Lower lobe of right lung (tissue), 2 donors: ENCODE data around the gene WRNIP1. TPM values are rescaled to one million over a fixed set of nuclear protein-coding genes. Genes with fewer than 3 reads are reported as not detected.

Source experiments
- ATAC-seq, 2 donors: fragments of 200-7000 bp; cut with Tn5 transposase; one replicate each; pipeline ENCODE4 v1.9.1; 2020 to 2022; ENCODE audit warnings: mild to moderate bottlenecking in 2 of 2, moderate library complexity in 2 of 2
- DNase-seq: peaks from one replicate; pipeline ENCODE4 v3.0.0-alpha.2; 2020
- H3K27ac ChIP-seq: fragments of 200-600 bp; one replicate; pipeline ENCODE4 v1.8.0; 2022
- H3K27me3 ChIP-seq: fragments of 200-600 bp; one replicate; pipeline ENCODE4 v1.8.0; 2022; ENCODE audit warnings: low read depth
- H3K36me3 ChIP-seq: fragments of 200-600 bp; one replicate; pipeline ENCODE4 v1.8.0; 2022; ENCODE audit warnings: mild to moderate bottlenecking
- H3K4me1 ChIP-seq: fragments of 200-600 bp; one replicate; pipeline ENCODE4 v1.8.0; 2022
- H3K4me3 ChIP-seq: fragments of 200-600 bp; one replicate; pipeline ENCODE4 v1.8.0; 2022; ENCODE audit warnings: mild to moderate bottlenecking
- H3K9me3 ChIP-seq: fragments of 200-600 bp; one replicate; pipeline ENCODE4 v1.8.0; 2022
- intact Hi-C: fragments of 100-400 bp; cut with DNase I; formaldehyde crosslinking; loops from one replicate; pipeline ENCODE4 v1.11.0; 2022
- total RNA-seq: library from RNA; stranded (reverse); fragmentation: NEBNext Ultra II Directional; extraction: Animal tissue kit (Norgen Biotek cat#: 25700); gene quantifications from one replicate; pipeline ENCODE4 v1.2.1, GENCODE V29; 2021
- TF ChIP-seq, protein P1 (sequence below): fragments of 200-600 bp; IDR thresholded peaks from one replicate; pipeline ENCODE4 v1.8.0; 2022; ENCODE audit warnings: antibody characterized with exemption, mild to moderate bottlenecking
- donor health status: DM: no; HTN: yes; CAD: no; lungs with severe emphysema.

WRNIP1 gene
- total RNA-seq, 1 donor from 2014 or later: 45.1 TPM

DNA sequence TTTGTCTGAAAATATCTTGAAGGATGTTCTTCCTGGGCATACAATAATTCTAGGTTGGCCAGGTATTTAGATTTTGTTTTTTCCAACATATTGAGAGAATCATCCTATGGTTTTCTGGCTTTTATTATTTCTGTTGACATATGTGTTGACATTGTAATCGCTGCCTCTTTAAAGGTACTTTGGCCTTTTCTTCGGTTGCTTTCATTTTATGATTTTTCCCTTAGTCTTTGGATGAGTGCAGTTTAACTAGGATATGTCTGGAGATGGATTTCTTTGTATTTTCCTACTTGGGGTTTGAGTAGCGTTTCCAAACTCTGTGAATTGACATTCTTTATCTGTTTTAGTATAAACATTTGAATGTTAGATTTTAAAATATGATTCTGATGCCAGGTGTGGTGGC, 65.0 kb downstream of the WRNIP1 start:
- Histone ChIP-seq H3K9me3 (no peaks in the 10 kb centered on the region), H3K4me1 (peaks cover 8% of the 10 kb centered on the region), H3K36me3 (peaks cover 34% of the 10 kb centered on the region), H3K4me3 (no peak overlapping the region), H3K27ac (no peak overlapping the region), H3K27me3 (no peaks in the 10 kb centered on the region)
- DNase-seq (no peak), ATAC-seq (no peak)
- intact Hi-C loops: no loop called here
- TF ChIP-seq, protein P1, sequence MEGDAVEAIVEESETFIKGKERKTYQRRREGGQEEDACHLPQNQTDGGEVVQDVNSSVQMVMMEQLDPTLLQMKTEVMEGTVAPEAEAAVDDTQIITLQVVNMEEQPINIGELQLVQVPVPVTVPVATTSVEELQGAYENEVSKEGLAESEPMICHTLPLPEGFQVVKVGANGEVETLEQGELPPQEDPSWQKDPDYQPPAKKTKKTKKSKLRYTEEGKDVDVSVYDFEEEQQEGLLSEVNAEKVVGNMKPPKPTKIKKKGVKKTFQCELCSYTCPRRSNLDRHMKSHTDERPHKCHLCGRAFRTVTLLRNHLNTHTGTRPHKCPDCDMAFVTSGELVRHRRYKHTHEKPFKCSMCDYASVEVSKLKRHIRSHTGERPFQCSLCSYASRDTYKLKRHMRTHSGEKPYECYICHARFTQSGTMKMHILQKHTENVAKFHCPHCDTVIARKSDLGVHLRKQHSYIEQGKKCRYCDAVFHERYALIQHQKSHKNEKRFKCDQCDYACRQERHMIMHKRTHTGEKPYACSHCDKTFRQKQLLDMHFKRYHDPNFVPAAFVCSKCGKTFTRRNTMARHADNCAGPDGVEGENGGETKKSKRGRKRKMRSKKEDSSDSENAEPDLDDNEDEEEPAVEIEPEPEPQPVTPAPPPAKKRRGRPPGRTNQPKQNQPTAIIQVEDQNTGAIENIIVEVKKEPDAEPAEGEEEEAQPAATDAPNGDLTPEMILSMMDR: no peak

DNA sequence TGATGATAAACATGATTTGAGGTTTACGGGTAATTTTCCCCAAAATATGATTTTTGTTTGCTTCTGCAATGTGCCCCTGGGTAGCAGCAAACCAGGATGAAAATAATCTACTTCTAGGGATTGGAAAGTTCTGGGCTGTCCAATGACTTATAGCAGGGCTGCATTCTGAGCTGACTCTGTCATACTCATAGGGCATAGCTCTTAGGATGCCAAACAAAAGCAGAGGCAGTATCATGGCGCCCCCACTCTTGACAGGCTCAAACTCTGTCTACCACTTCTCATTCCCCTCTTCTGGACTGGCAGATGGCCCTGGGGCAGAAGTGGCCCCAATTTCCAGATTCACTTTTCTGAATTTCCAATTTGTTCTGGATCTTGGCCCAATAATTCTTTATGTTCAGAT, 66.2 kb downstream of the WRNIP1 start:
- no peak overlapping the region for H3K27ac ChIP-seq
- H3K27me3 ChIP-seq: no peaks in the 10 kb centered on the region
- no peak overlapping the region for H3K4me3 ChIP-seq
- DNase-seq: no peak
- peak in 1 of 2 donors; percentile 49 for ATAC-seq
- H3K36me3 ChIP-seq: peaks cover 46% of the 10 kb centered on the region
- no peaks in the 10 kb centered on the region for H3K9me3 ChIP-seq
- H3K4me1 ChIP-seq: peaks cover 18% of the 10 kb centered on the region
- TF ChIP-seq, protein P1: no peak
- intact Hi-C loops: no loop called here

DNA sequence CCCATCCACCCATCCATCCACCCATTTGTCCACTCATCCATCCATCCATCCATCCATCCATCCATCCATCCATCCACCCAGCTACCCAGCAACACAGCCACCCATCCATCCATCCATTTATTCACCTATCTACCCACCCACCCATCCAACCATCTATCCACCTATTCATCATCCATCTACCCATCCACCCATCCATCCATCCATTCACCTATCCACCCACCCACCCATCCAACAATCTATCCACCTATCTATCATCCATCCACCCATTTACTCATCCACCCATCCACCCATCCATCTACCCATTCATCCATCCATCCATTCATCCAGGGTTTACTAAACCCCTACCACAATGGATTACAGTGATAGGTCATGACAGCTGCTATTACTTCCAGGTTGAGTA, 69.1 kb downstream of the WRNIP1 start:
- Histone ChIP-seq H3K36me3 (peaks cover 74% of the 10 kb centered on the region), H3K4me3 (no peak overlapping the region), H3K27ac (no peak overlapping the region), H3K9me3 (no peaks in the 10 kb centered on the region), H3K27me3 (no peaks in the 10 kb centered on the region), H3K4me1 (peaks cover 35% of the 10 kb centered on the region)
- TF ChIP-seq, protein P1: no peak
- intact Hi-C loops: no loop called here
- DNase-seq (no peak), ATAC-seq (no peak)

Other genes starting within 250 kb of the WRNIP1 start
- gene MYLK4, start 14.5 kb upstream of the WRNIP1 start, total RNA-seq: 0.56 TPM
- gene SERPINB1, start 76.5 kb downstream of the WRNIP1 start, total RNA-seq: 125 TPM
- gene SERPINB9, start 137.9 kb downstream of the WRNIP1 start, total RNA-seq: 12.8 TPM
- gene SERPINB6, start 206.2 kb downstream of the WRNIP1 start, total RNA-seq: 160 TPM
- gene NQO2, start 234.5 kb downstream of the WRNIP1 start, total RNA-seq: 22.4 TPM